ENCODE results near the gene SLC35G1.
A peak's percentile ranks its signal among the peaks of the same experiment; 100 is the strongest.

The SLC35G1 gene

DNA sequence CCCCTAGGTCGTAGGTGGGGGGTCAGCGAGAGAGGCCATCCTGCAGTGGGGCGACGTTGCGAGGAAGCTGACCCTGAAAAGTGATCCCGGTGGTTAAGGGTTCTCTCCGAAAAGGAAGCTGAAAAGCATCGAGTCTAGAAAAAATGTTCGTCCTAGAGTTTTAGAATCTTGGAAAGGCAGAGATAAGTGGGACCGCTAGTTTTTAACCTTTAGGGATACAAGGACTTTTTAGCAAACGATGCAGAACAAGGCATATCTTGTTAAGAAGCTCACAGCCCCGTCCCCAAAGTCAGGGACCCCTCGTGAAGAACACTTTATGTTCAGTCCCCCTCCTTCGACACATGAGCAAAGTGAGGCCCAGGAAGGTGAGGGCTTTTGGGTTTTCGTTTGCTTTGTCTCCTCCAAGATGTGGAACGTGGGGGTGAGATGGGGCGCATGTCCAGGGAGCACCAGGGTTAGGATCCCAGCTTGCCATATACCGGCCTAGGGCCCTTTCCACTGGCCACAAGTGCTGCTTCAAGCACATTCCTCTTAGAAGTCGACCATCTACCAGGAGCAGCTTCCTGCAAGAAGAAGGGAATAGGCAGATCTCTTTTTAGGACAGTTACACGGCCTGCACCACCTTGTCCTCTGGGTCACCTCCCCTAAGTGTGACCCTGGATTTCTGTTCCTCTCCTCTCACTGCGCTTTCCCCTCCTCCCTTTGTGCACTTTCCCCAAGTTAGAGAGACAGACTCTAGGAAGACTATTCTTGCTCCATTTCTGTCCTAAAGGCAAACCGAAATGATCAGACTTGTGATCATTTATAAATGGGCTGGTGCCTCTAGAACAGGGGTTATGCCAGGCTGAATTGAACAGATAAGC, 969 bp downstream of the SLC35G1 start:
- Histone ChIP-seq H3K27ac (ENCODE audit: low read depth, low read length) (no peak overlapping the region), H3K27me3 (ENCODE audit: control insufficient read depth, insufficient read depth, low read length) (peaks cover 36% of the 10 kb centered on the region), H3K4me1 (ENCODE audit: control insufficient read depth, insufficient read depth, low read length) (peaks cover 36% of the 10 kb centered on the region), H3K9ac (ENCODE audit: low read depth, low read length) (peak overlapping the region; percentile 79), H3K36me3 (ENCODE audit: control insufficient read depth, insufficient read depth, low read length) (no peaks in the 10 kb centered on the region), H3K9me3 (ENCODE audit: control insufficient read depth, insufficient read depth, low read length) (no peaks in the 10 kb centered on the region), H3K4me3 (ENCODE audit: low read depth, low read length) (peak overlapping the region; percentile 66)

DNA sequence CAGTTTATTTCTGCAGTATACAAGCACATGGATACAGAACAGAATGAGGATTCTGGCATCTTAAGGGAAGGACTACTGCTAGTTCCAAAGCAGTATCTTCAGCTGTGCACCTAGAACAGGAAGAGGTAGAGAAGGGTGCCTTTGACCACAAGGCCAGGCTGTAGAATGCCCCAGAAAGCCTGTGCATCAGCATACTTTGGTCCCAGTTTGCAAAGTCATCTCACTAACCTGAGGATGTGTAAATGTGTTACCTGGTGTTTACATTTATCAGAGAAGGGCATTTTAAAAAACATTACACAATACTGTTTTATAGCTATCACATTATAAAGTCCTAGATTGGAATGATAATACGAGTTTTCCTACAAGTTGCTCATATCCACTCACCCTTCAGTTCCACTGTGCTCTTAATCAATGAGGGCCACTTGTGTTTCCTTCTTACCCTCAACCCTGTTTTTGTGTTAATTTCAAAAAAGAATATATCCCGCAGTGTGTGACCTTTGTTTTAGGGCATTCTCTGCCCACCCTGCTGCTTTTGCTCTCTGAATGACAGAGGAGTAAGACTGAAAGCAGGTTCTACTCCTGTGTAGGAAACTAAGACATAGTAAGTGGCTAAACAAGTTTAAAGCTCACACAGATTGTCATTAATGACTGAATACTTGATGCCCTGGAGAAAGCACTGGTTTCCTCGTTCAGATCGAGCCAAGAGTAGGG, 3.4 kb downstream of the SLC35G1 start:
- Histone ChIP-seq H3K4me1 (ENCODE audit: control insufficient read depth, insufficient read depth, low read length) (peaks cover 36% of the 10 kb centered on the region), H3K27me3 (ENCODE audit: control insufficient read depth, insufficient read depth, low read length) (peaks cover 29% of the 10 kb centered on the region), H3K4me3 (ENCODE audit: low read depth, low read length) (peak overlapping the region; percentile 11; the same call in 1 of the 2 replicates), H3K36me3 (ENCODE audit: control insufficient read depth, insufficient read depth, low read length) (no peaks in the 10 kb centered on the region), H3K9me3 (ENCODE audit: control insufficient read depth, insufficient read depth, low read length) (no peaks in the 10 kb centered on the region), H3K27ac (ENCODE audit: low read depth, low read length) (peak overlapping the region; percentile 62), H3K9ac (ENCODE audit: low read depth, low read length) (no peak overlapping the region)

DNA sequence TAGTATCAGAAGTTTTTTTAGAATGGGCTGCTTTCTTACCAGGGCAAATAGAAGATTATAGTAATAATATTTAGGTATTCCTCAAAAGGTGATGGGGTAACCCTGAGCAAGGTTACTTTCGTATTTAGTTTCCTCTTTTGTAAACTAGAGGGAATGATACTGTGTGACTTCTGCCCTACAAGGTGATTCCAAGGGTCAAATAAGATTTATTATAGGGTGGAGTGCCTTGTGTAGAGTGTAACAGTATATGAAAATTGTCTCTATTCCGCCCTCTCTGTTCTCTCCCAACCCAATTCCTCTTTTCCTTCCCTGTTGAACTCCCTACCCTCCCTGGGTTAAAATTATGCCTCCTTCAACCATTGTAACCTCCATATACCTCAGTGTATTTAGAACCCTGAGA, 5.3 kb downstream of the SLC35G1 start:
- Histone ChIP-seq H3K9me3 (ENCODE audit: control insufficient read depth, insufficient read depth, low read length) (no peaks in the 10 kb centered on the region), H3K4me1 (ENCODE audit: control insufficient read depth, insufficient read depth, low read length) (peaks cover 36% of the 10 kb centered on the region), H3K27ac (ENCODE audit: low read depth, low read length) (no peak overlapping the region), H3K27me3 (ENCODE audit: control insufficient read depth, insufficient read depth, low read length) (peaks cover 17% of the 10 kb centered on the region), H3K9ac (ENCODE audit: low read depth, low read length) (no peak overlapping the region), H3K4me3 (ENCODE audit: low read depth, low read length) (no peak overlapping the region), H3K36me3 (ENCODE audit: control insufficient read depth, insufficient read depth, low read length) (no peaks in the 10 kb centered on the region)

DNA sequence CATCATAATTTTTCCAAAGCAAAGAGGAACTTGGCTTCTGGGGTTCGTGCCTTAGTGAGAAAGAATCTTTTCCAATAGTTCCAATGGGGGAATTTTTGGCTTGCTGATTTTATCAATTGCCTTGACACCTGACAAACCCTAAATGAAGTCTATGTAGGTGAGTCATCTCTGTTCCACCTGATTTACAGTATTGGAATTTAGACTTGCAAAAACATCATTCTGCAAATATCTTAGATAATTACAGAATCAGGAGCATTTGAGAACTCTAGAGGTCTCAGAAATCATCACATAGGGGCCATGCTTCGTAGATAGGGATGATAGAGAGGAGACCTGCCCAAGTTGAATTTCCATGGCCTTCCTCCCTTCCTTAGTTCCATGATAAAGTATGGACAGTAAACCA, 9.3 kb downstream of the SLC35G1 start:
- Histone ChIP-seq H3K27ac (ENCODE audit: low read depth, low read length) (no peak overlapping the region), H3K9ac (ENCODE audit: low read depth, low read length) (no peak overlapping the region), H3K27me3 (ENCODE audit: control insufficient read depth, insufficient read depth, low read length) (no peaks in the 10 kb centered on the region), H3K4me3 (ENCODE audit: low read depth, low read length) (no peak overlapping the region), H3K9me3 (ENCODE audit: control insufficient read depth, insufficient read depth, low read length) (no peaks in the 10 kb centered on the region), H3K36me3 (ENCODE audit: control insufficient read depth, insufficient read depth, low read length) (peaks cover 6% of the 10 kb centered on the region; the same call in 1 of the 2 replicates), H3K4me1 (ENCODE audit: control insufficient read depth, insufficient read depth, low read length) (peaks cover 9% of the 10 kb centered on the region; the same call in 1 of the 2 replicates)

DNA sequence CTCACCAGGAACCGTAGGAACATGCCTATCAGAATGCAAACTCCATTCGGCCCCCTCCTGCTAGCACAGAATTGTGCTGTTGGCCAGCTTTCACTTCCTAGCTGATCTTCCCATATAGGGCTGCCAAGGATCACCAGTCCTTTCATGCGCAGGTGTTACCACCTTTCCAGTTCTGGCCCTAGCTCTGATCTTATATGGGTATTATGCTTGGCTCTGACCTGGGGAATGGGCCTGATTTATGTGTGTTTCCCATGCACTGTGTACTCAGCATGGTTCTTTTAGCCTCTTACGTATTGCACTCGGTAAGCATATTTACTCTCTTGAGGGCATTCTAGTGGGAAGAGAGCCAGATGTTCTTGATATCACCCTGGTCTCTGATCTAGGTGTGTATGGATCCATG, 11.1 kb downstream of the SLC35G1 start:
- H3K9ac ChIP-seq (ENCODE audit: low read depth, low read length) = no peak overlapping the region

DNA sequence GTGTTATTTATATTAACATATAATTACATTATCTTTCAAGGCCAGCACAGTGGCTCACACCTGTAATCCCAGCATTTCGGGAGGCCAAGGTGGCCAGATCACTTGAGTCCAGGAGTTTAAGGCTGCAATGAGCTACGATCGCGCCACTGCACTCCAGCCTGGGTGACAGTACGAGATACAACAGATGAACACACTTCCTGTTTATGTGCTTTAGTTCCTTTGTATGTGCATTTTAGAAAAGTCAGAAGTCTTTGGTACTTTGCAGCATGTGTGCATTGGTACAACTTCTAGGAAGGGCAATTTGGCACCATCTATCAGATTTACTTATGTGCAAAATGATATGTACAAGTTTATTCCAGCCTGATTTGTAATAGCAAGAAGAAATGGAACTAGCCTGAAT, 13.3 kb downstream of the SLC35G1 start:
- Histone ChIP-seq H3K4me1 (ENCODE audit: control insufficient read depth, insufficient read depth, low read length) (0 out of 2 replicates have a peak, but pooled peaks cover 5% of the 10 kb centered on the region), H3K9ac (ENCODE audit: low read depth, low read length) (no peak overlapping the region), H3K36me3 (ENCODE audit: control insufficient read depth, insufficient read depth, low read length) (peaks cover 7% of the 10 kb centered on the region; the same call in 1 of the 2 replicates), H3K9me3 (ENCODE audit: control insufficient read depth, insufficient read depth, low read length) (no peaks in the 10 kb centered on the region), H3K4me3 (ENCODE audit: low read depth, low read length) (no peak overlapping the region), H3K27me3 (ENCODE audit: control insufficient read depth, insufficient read depth, low read length) (no peaks in the 10 kb centered on the region), H3K27ac (ENCODE audit: low read depth, low read length) (no peak overlapping the region)

More for the DNA sequence above, 11.1 kb downstream of the SLC35G1 start:
- Histone ChIP-seq H3K36me3 (ENCODE audit: control insufficient read depth, insufficient read depth, low read length) (peaks cover 7% of the 10 kb centered on the region; the same call in 1 of the 2 replicates), H3K27me3 (ENCODE audit: control insufficient read depth, insufficient read depth, low read length) (no peaks in the 10 kb centered on the region), H3K9me3 (ENCODE audit: control insufficient read depth, insufficient read depth, low read length) (no peaks in the 10 kb centered on the region), H3K4me3 (ENCODE audit: low read depth, low read length) (no peak overlapping the region), H3K27ac (ENCODE audit: low read depth, low read length) (no peak overlapping the region), H3K4me1 (ENCODE audit: control insufficient read depth, insufficient read depth, low read length) (0 out of 2 replicates have a peak, but pooled peaks cover 5% of the 10 kb centered on the region)

DNA sequence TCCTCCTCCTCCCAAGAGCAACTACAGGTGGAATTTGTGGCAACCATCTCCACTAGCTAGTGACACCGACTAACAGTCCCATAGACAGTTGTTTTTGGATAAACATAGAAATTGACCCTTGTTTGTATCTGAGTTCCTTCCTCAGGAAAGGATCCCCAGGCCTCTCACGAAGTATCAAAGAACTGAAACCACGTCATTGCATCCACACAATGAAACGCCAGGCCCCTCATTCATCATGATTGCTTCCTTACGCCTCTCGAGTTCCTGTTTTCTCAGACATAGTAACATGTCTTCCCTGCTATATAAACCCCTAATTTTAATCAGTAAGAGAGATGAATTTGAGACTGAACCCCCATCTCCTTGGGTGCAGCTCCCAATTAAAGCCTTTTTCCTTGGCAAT, 18.1 kb downstream of the SLC35G1 start:
- Histone ChIP-seq H3K36me3 (ENCODE audit: control insufficient read depth, insufficient read depth, low read length) (peaks cover 7% of the 10 kb centered on the region; the same call in 1 of the 2 replicates), H3K27ac (ENCODE audit: low read depth, low read length) (no peak overlapping the region), H3K9me3 (ENCODE audit: control insufficient read depth, insufficient read depth, low read length) (no peaks in the 10 kb centered on the region), H3K27me3 (ENCODE audit: control insufficient read depth, insufficient read depth, low read length) (no peaks in the 10 kb centered on the region), H3K4me3 (ENCODE audit: low read depth, low read length) (no peak overlapping the region), H3K9ac (ENCODE audit: low read depth, low read length) (no peak overlapping the region), H3K4me1 (ENCODE audit: control insufficient read depth, insufficient read depth, low read length) (peaks cover 2% of the 10 kb centered on the region)

DNA sequence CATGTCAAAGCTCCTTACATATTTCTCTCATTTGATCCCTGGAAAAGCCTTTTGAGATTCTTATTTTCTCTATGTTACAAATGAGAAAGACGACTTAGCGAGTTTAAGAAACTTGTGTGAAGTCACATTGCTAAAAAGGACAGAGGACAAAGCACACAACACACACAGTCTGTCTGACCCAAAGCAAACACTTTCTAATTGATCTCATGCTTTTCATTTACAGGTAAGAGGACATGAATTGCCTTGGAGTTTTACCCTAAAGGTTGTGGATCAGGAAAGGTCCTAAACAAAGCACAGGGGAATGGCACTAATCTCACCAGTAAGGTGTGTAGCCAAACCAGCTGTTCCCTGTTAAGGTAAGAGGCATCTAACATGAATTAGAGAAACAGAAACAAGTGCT, 18.7 kb downstream of the SLC35G1 start:
- no peak overlapping the region for H3K9ac ChIP-seq (ENCODE audit: low read depth, low read length)
- H3K36me3 ChIP-seq (ENCODE audit: control insufficient read depth, insufficient read depth, low read length) = peaks cover 5% of the 10 kb centered on the region; the same call in 1 of the 2 replicates
- no peaks in the 10 kb centered on the region for H3K27me3 ChIP-seq (ENCODE audit: control insufficient read depth, insufficient read depth, low read length)
- peaks cover 7% of the 10 kb centered on the region for H3K4me1 ChIP-seq (ENCODE audit: control insufficient read depth, insufficient read depth, low read length)
- H3K4me3 ChIP-seq (ENCODE audit: low read depth, low read length) = no peak overlapping the region
- no peak overlapping the region for H3K27ac ChIP-seq (ENCODE audit: low read depth, low read length)
- no peaks in the 10 kb centered on the region for H3K9me3 ChIP-seq (ENCODE audit: control insufficient read depth, insufficient read depth, low read length)

DNA sequence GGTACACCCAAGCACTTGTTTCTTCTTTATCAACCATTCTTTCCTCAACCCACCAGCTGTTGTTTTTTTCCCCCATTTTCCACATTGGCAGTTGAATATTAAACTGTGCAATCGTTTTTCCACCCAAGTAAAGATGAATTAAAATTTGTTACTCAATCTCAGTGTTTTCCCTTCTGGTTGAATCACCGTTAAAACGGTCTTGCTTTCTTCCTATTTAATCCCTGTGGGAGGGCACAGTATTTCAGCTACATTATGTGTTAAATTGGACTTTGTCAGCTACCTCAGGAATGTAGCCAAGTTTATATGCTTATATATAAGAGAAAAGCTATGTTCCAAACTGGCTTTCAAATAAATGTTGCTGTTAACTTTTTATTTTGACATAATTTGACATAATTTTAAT, 19.9 kb downstream of the SLC35G1 start:
- H3K9me3 ChIP-seq (ENCODE audit: control insufficient read depth, insufficient read depth, low read length) = no peaks in the 10 kb centered on the region
- H3K27ac ChIP-seq (ENCODE audit: low read depth, low read length) = no peak overlapping the region
- H3K36me3 ChIP-seq (ENCODE audit: control insufficient read depth, insufficient read depth, low read length) = no peaks in the 10 kb centered on the region
- no peak overlapping the region for H3K4me3 ChIP-seq (ENCODE audit: low read depth, low read length)
- peaks cover 7% of the 10 kb centered on the region for H3K4me1 ChIP-seq (ENCODE audit: control insufficient read depth, insufficient read depth, low read length)
- H3K9ac ChIP-seq (ENCODE audit: low read depth, low read length) = no peak overlapping the region
- H3K27me3 ChIP-seq (ENCODE audit: control insufficient read depth, insufficient read depth, low read length) = no peaks in the 10 kb centered on the region

DNA sequence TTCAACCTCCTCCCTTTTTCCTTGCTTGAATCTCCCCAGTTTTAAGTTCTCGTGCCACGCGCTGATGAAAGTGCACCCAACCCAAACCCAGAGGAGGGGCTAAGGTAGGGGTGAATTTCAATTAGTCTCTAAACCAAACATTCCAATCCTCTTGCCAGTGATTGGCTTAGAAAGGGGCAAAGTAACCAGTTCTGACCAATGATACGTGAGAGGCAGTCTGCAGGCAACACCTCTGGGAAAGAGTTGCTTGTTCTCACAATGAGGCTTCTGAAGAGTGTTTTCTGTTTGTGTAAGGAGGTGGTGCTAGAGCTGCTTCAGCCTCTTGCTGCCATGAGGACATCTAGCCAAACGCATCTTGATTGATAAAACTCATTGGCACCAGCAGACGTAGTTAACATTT, 21.8 kb downstream of the SLC35G1 start:
- Histone ChIP-seq H3K9ac (ENCODE audit: low read depth, low read length) (no peak overlapping the region), H3K27ac (ENCODE audit: low read depth, low read length) (no peak overlapping the region), H3K27me3 (ENCODE audit: control insufficient read depth, insufficient read depth, low read length) (no peaks in the 10 kb centered on the region), H3K9me3 (ENCODE audit: control insufficient read depth, insufficient read depth, low read length) (no peaks in the 10 kb centered on the region), H3K4me3 (ENCODE audit: low read depth, low read length) (no peak overlapping the region), H3K4me1 (ENCODE audit: control insufficient read depth, insufficient read depth, low read length) (peaks cover 7% of the 10 kb centered on the region), H3K36me3 (ENCODE audit: control insufficient read depth, insufficient read depth, low read length) (no peaks in the 10 kb centered on the region)

All from HUES48 (cell line).